GM23338 (cell line): ENCODE data around the gene TMEM120B. TPM values are rescaled to one million over a fixed set of nuclear protein-coding genes. Genes with fewer than 3 reads are reported as not detected.

Experiments
- ATAC-seq: fragments of 200-7000 bp; cut with Tn5 transposase; 3 replicates; pipeline ENCODE4 v1.9.1; 2020
- DNase-seq: peaks from one replicate; pipeline ENCODE4 v3.0.0-alpha.2; 2015; ENCODE audit warnings: low spot score
- H2AFZ ChIP-seq: fragments of 200-600 bp; sonication (generic); 2 replicates; pipeline ENCODE4 v1.8.0; 2016; ENCODE audit warnings: antibody characterized with exemption, mild to moderate bottlenecking, moderate library complexity
- H3F3A ChIP-seq: fragments of 200-600 bp; sonication (generic); replicated peaks from 2 replicates; pipeline ENCODE4 v1.8.0; 2017; ENCODE audit warnings: antibody characterized with exemption, mixed run types, low read depth
- H3K27ac ChIP-seq: fragments of 200-600 bp; sonication (generic); 2 replicates; pipeline ENCODE4 v1.6.1; 2016; ENCODE audit warnings: low read depth
- H3K27me3 ChIP-seq: fragments of 200-600 bp; sonication (generic); 2 replicates; pipeline ENCODE4 v1.8.0; 2016; ENCODE audit warnings: mild to moderate bottlenecking, mixed run types, moderate library complexity; ENCODE audit not compliant: insufficient read depth
- H3K36me3 ChIP-seq: fragments of 200-600 bp; sonication (generic); 2 replicates; pipeline ENCODE4 v1.8.0; 2016; ENCODE audit warnings: mild to moderate bottlenecking; ENCODE audit not compliant: insufficient read depth
- H3K4me1 ChIP-seq: fragments of 200-600 bp; sonication (generic); 2 replicates; pipeline ENCODE4 v1.8.0; 2016; ENCODE audit warnings: mild to moderate bottlenecking, moderate library complexity; ENCODE audit not compliant: insufficient read depth
- H3K4me2 ChIP-seq: fragments of 200-600 bp; sonication (generic); 2 replicates; pipeline ENCODE4 v1.7.1; 2017; ENCODE audit warnings: mixed run types
- H3K4me3 ChIP-seq: fragments of 200-600 bp; sonication (generic); 2 replicates; pipeline ENCODE4 v1.6.1; 2016; ENCODE audit warnings: mixed run types
- H3K79me2 ChIP-seq: fragments of 200-600 bp; sonication (generic); replicated peaks from 2 replicates; pipeline ENCODE4 v1.8.0; 2017; ENCODE audit warnings: mild to moderate bottlenecking; ENCODE audit not compliant: insufficient read depth
- H3K9me2 ChIP-seq: fragments of 200-600 bp; sonication (generic); 2 replicates; pipeline ENCODE4 v1.8.0; 2017; ENCODE audit not compliant: insufficient read depth
- H4K20me1 ChIP-seq: fragments of 200-600 bp; sonication (generic); replicated peaks from 2 replicates; pipeline ENCODE4 v1.8.0; 2017; ENCODE audit warnings: mild to moderate bottlenecking; ENCODE audit not compliant: insufficient read depth
- H3K27ac Mint-ChIP-seq: 2 replicates; pipeline ENCODE4 v1.8.0; 2020; ENCODE audit warnings: inconsistent platforms, mild to moderate bottlenecking, moderate library complexity, mixed read lengths
- H3K27me3 Mint-ChIP-seq: 3 replicates; pipeline ENCODE4 v1.8.0; 2022; ENCODE audit warnings: low read depth, mild to moderate bottlenecking, moderate library complexity, mixed read lengths, inconsistent platforms; ENCODE audit not compliant: insufficient read depth, poor library complexity
- H3K36me3 Mint-ChIP-seq: 3 replicates; pipeline ENCODE4 v1.8.0; 2021; ENCODE audit warnings: low read depth, mild to moderate bottlenecking, inconsistent platforms, moderate library complexity, mixed read lengths
- H3K4me1 Mint-ChIP-seq: 3 replicates; pipeline ENCODE4 v1.8.0; 2020; ENCODE audit warnings: mild to moderate bottlenecking, inconsistent platforms, mixed read lengths
- H3K4me3 Mint-ChIP-seq: 3 replicates; pipeline ENCODE4 v1.8.0; 2021; ENCODE audit warnings: moderate library complexity, mild to moderate bottlenecking, inconsistent platforms, mixed read lengths
- H3K9me3 Mint-ChIP-seq: 3 replicates; pipeline ENCODE4 v1.8.0; 2020; ENCODE audit warnings: moderate library complexity, mild to moderate bottlenecking, inconsistent platforms, mixed read lengths
- EZH2 ChIP-seq: fragments of 200-600 bp; sonication (generic); IDR thresholded peaks from one replicate; pipeline ENCODE4 v1.8.0; 2017; ENCODE audit warnings: antibody characterized with exemption, mild to moderate bottlenecking, low read depth; ENCODE audit not compliant: unreplicated experiment
- JUNB ChIP-seq: IDR thresholded peaks from one replicate; pipeline ENCODE4 v1.6.1; 2016; ENCODE audit warnings: antibody characterized with exemption; ENCODE audit not compliant: unreplicated experiment
- STAT1 ChIP-seq: IDR thresholded peaks from one replicate; pipeline ENCODE4 v1.6.1; 2016; ENCODE audit warnings: antibody characterized with exemption; ENCODE audit not compliant: unreplicated experiment
- ZNF331 ChIP-seq: fragments of 250-450 bp; sonication (Bioruptor Pico); IDR thresholded peaks from 2 replicates; pipeline ENCODE4 v1.5.0; 2020; ENCODE audit warnings: low read depth, mild to moderate bottlenecking, moderate library complexity
- polyA plus RNA-seq: library from polyadenylated mRNA; unstranded; fragments of >200 nt; fragmentation: Nextera tagmentation; extraction: Ambion mirVana; gene quantifications from 2 replicates; pipeline ENCODE4 v1.2.1, GENCODE V29; 2016
- total RNA-seq: library from RNA; depleted of rRNA; stranded (reverse); fragments of >200 nt; shearing (Covaris generic); gene quantifications from 2 replicates; pipeline ENCODE4 v1.2.3, GENCODE V29; 2014
- TF ChIP-seq, protein P1 (sequence below): IDR thresholded peaks from one replicate; pipeline ENCODE4 v1.6.1; 2018; ENCODE audit warnings: antibody characterized with exemption; ENCODE audit not compliant: unreplicated experiment
- TF ChIP-seq, protein P2 (sequence below), 2 experiments: fragments of 200-600 bp in 1 of 2; sonication (generic) in 1 of 2; conservative IDR thresholded peaks; 2 replicates each; pipeline versions ENCODE4 v1.5.1 to v1.6.1; 2016 to 2017; ENCODE audit warnings: antibody characterized with exemption in 2 of 2, low read depth in 2 of 2, mild to moderate bottlenecking in 2 of 2, moderate library complexity in 1 of 2

The TMEM120B gene
- total and polyA plus RNA-seq, 2 experiments from 2014 or later: 15.0 to 36.0 TPM

DNA sequence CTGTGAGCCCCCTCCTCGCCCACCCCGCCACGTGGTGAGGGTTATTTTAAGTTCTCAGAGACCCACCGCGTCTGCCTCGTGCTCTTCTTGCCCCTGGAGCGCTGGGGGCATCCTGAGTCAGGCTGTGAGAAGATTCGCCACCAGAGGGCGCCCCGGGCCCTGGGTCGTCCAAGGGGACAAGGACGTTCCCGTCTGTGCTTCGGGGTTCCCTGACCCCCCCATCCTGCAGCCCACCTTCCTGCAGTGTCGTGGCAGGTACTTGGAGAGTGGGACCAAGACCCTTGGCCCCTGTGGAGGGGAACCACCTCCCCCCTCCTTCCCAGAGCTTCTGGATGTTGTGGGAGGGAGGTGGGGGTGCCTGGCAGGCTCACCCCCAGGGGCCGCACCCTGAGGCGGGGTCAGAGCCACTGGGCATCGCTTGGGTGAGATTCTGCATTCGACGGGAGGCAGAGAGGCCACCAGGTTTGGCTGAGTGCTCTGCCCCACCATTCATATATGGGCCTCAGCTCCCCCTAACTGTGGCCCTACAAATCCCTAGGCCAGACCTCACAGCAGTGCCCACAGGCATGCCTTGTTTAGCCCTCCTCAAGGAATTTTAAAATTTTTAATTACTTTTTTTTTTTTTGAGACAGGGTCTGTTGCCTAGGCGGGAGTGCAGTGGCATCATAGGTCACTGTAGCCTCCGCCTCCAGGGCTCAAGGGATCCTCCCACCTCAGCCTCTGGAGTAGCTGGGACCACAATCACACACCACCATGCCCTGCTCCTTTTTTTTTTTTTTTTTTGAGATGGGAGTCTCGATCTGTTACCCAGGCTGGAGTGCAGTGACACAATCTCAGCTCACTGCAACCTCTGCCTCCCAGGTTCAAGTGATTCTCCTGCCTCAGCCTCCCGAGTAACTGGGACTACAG lies 63.9 kb downstream of the TMEM120B start:
- no peak overlapping the region for H3K27ac Mint-ChIP-seq
- peak; percentile 92 for DNase-seq
- H3K9me2 ChIP-seq: no peaks in the 10 kb centered on the region
- H3K4me3 Mint-ChIP-seq: no peak overlapping the region
- peaks cover 17% of the 10 kb centered on the region; the same call in 1 of the 2 replicates for H3F3A ChIP-seq
- H3K4me3 ChIP-seq: no peak overlapping the region
- H3K27me3 Mint-ChIP-seq: peaks cover 17% of the 10 kb centered on the region
- H3K36me3 ChIP-seq: 0 out of 2 replicates have a peak, but pooled peaks cover 5% of the 10 kb centered on the region
- no peaks in the 10 kb centered on the region for H3K79me2 ChIP-seq
- H4K20me1 ChIP-seq: peaks cover 4% of the 10 kb centered on the region; the same call in 1 of the 2 replicates
- H3K36me3 Mint-ChIP-seq: peaks cover 18% of the 10 kb centered on the region
- H3K9me3 Mint-ChIP-seq: no peaks in the 10 kb centered on the region
- peaks cover 23% of the 10 kb centered on the region for H3K4me1 ChIP-seq
- ATAC-seq: peak; percentile 68
- H3K27ac ChIP-seq: no peak overlapping the region
- no peaks in the 10 kb centered on the region for H3K27me3 ChIP-seq
- H3K4me1 Mint-ChIP-seq: peaks cover 22% of the 10 kb centered on the region
- peak overlapping the region; percentile 66; the same call in 1 of the 2 replicates for H3K4me2 ChIP-seq
- TF ChIP-seq ZNF331 (CRISPR knock-in tag) (no peak), STAT1 (no peak), EZH2 (no peak), JUNB (no peak)
- TF ChIP-seq, protein P1, sequence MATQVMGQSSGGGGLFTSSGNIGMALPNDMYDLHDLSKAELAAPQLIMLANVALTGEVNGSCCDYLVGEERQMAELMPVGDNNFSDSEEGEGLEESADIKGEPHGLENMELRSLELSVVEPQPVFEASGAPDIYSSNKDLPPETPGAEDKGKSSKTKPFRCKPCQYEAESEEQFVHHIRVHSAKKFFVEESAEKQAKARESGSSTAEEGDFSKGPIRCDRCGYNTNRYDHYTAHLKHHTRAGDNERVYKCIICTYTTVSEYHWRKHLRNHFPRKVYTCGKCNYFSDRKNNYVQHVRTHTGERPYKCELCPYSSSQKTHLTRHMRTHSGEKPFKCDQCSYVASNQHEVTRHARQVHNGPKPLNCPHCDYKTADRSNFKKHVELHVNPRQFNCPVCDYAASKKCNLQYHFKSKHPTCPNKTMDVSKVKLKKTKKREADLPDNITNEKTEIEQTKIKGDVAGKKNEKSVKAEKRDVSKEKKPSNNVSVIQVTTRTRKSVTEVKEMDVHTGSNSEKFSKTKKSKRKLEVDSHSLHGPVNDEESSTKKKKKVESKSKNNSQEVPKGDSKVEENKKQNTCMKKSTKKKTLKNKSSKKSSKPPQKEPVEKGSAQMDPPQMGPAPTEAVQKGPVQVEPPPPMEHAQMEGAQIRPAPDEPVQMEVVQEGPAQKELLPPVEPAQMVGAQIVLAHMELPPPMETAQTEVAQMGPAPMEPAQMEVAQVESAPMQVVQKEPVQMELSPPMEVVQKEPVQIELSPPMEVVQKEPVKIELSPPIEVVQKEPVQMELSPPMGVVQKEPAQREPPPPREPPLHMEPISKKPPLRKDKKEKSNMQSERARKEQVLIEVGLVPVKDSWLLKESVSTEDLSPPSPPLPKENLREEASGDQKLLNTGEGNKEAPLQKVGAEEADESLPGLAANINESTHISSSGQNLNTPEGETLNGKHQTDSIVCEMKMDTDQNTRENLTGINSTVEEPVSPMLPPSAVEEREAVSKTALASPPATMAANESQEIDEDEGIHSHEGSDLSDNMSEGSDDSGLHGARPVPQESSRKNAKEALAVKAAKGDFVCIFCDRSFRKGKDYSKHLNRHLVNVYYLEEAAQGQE: no peak
- TF ChIP-seq, protein P2, sequence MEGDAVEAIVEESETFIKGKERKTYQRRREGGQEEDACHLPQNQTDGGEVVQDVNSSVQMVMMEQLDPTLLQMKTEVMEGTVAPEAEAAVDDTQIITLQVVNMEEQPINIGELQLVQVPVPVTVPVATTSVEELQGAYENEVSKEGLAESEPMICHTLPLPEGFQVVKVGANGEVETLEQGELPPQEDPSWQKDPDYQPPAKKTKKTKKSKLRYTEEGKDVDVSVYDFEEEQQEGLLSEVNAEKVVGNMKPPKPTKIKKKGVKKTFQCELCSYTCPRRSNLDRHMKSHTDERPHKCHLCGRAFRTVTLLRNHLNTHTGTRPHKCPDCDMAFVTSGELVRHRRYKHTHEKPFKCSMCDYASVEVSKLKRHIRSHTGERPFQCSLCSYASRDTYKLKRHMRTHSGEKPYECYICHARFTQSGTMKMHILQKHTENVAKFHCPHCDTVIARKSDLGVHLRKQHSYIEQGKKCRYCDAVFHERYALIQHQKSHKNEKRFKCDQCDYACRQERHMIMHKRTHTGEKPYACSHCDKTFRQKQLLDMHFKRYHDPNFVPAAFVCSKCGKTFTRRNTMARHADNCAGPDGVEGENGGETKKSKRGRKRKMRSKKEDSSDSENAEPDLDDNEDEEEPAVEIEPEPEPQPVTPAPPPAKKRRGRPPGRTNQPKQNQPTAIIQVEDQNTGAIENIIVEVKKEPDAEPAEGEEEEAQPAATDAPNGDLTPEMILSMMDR (conservative IDR thresholded peaks at IDR 0.05; ENCODE audit: low read depth in 2 of 2): peak; percentile 88 to 90
- H2AFZ ChIP-seq: no peak overlapping the region
